Spleen (tissue), 11 donors: ENCODE data around the gene NDST3. TPM values are rescaled to one million over a fixed set of nuclear protein-coding genes. Genes with fewer than 3 reads are reported as not detected.

Experiments used
- DNase-seq: peaks from one replicate; pipeline ENCODE4 v3.0.0-alpha.2; 2020
- H3K27ac ChIP-seq, 8 donors: fragments of 200-600 bp; sonication (generic) in 7 of 8; 1 replicate in 4 of 8; 2 replicates in 4 of 8; pipeline versions ENCODE4 v1.5.0 to v1.8.0; 2016 to 2021; ENCODE audit warnings: inconsistent platforms in 4 of 8, mild to moderate bottlenecking in 4 of 8, moderate library complexity in 1 of 8
- H3K27me3 ChIP-seq, 7 donors: fragments of 200-600 bp; sonication (generic) in 6 of 7; replicated peaks in 1 of 7; 1 replicate in 4 of 7; 2 replicates in 3 of 7; pipeline versions ENCODE4 v1.5.0 to v1.8.0; 2016 to 2021; ENCODE audit warnings: inconsistent platforms in 3 of 7, mild to moderate bottlenecking in 1 of 7
- H3K36me3 ChIP-seq, 6 donors: fragments of 200-600 bp; sonication (generic) in 5 of 6; 1 replicate in 4 of 6; 2 replicates in 2 of 6; pipeline versions ENCODE4 v1.5.0 to v1.8.0; 2016 to 2021; ENCODE audit warnings: inconsistent platforms in 2 of 6
- H3K4me1 ChIP-seq, 6 donors: fragments of 200-600 bp; sonication (generic) in 5 of 6; 1 replicate in 3 of 6; 2 replicates in 3 of 6; pipeline versions ENCODE4 v1.5.0 to v1.8.0; 2016 to 2021; ENCODE audit warnings: inconsistent platforms in 3 of 6
- H3K4me3 ChIP-seq, 8 donors: fragments of 200-600 bp; sonication (generic) in 7 of 8; 1 replicate in 4 of 8; 2 replicates in 4 of 8; pipeline versions ENCODE4 v1.5.0 to v1.8.0; 2016 to 2021; ENCODE audit warnings: inconsistent platforms in 4 of 8, mild to moderate bottlenecking in 4 of 8, moderate library complexity in 2 of 8
- H3K9me3 ChIP-seq, 8 donors: fragments of 200-600 bp; sonication (generic) in 7 of 8; 1 replicate in 4 of 8; 2 replicates in 4 of 8; pipeline versions ENCODE4 v1.5.0 to v1.8.0; 2016 to 2021; ENCODE audit warnings: inconsistent platforms in 4 of 8
- POLR2A ChIP-seq, 3 donors: fragments of 450-650 bp; IDR thresholded peaks; one replicate each; pipeline ENCODE4 v1.5.1; 2017; ENCODE audit warnings: antibody characterized with exemption in 3 of 3, mild to moderate bottlenecking in 1 of 3
- POLR2AphosphoS5 ChIP-seq, 3 donors: sonication (generic); formaldehyde crosslinking; IDR thresholded peaks; one replicate each; pipeline ENCODE4 v1.5.1; 2017; ENCODE audit warnings: antibody characterized with exemption in 3 of 3
- WGBS, 5 donors: extraction: QIAGEN DNeasy Blood & Tissue Kit in 3 of 5; methylation state at CpG; one replicate each; pipeline versions ENCODE4 v1.1.5 to v1.1.7; 2013 to 2018; 5-methylcytosine and 5-hydroxymethylcytosine counted together
- intact Hi-C: fragments of 100-400 bp; cut with DNase I; formaldehyde crosslinking; loops from one replicate; pipeline ENCODE4 v1.15.0; 2023; ENCODE audit warnings: low total_unique reads
- polyA plus RNA-seq, 3 donors: library from polyadenylated mRNA; stranded (reverse); fragments of 200-250 nt; gene quantifications; one replicate each; pipeline ENCODE4 v1.2.1, GENCODE V29; 2013
- total RNA-seq, 7 donors: library from RNA; depleted of rRNA in 3 of 7; stranded (reverse); fragments of >200 nt in 3 of 7; fragmentation: NEBNext Ultra II Directional in 4 of 7; extraction: Animal tissue kit (Norgen Biotek cat#: 25700) in 4 of 7; gene quantifications; one replicate each; pipeline versions ENCODE4 v1.1.0 to v1.2.1, GENCODE V29; 2016 to 2021
- TF ChIP-seq, protein P1 (sequence below), 11 experiments: fragments of 200-600 bp in 7 of 11; fragments of 450-650 bp in 4 of 11; sonication (generic) in 4 of 11; IDR thresholded peaks in 8 of 11; conservative IDR thresholded peaks in 3 of 11; 1 replicate in 7 of 11; 2 replicates in 4 of 11; pipeline versions ENCODE4 v1.4.0 to v1.8.0; 2016 to 2021; ENCODE audit warnings: antibody characterized with exemption in 11 of 11, inconsistent platforms in 4 of 11, mild to moderate bottlenecking in 1 of 11
- donor health status: healthy with polysubstance abuse.
- donor health status: DM: no; HTN: no; CAD: no; lungs with moderate emphysema.
- donor health status: DM: no; HTN: no; CAD: no.
- donor health status: Bipolar disorder and iron deficiency.
- donor health status: healthy.
- donor health status: DM: no; HTN: no; CAD: no.
- donor health status: DM: yes; HTN: yes; CAD: no.

Gene NDST3
- total and polyA plus RNA-seq, 10 donors = 0.24 to 21.9 (median 5.7) TPM

DNA sequence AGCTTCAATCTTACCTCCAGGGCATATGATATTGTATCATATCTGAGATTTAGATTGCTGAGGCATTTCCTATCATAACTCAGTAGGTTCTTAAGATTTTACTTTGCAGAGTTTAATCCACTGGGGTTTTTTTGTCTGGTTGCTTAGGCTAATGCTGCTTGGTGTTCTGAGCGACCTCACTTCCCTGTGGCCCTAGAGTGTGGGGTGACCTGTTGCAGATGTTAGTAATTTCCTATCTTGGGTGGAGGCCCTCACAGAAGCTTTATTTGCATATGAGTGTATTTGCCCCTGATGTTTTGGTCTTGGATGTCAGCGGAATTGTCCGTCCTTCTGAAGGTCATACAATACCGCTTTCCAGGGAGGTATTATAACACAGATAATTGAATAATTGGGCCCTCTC, 137.1 kb downstream of the NDST3 start:
- no peak overlapping the region for H3K27ac ChIP-seq
- H3K4me1 ChIP-seq = no peaks in the 10 kb centered on the region
- 78 to 89% (median 86%) methylated on average over 4 of the region's 4 CpGs for WGBS, 5 donors
- TF ChIP-seq, protein P1, sequence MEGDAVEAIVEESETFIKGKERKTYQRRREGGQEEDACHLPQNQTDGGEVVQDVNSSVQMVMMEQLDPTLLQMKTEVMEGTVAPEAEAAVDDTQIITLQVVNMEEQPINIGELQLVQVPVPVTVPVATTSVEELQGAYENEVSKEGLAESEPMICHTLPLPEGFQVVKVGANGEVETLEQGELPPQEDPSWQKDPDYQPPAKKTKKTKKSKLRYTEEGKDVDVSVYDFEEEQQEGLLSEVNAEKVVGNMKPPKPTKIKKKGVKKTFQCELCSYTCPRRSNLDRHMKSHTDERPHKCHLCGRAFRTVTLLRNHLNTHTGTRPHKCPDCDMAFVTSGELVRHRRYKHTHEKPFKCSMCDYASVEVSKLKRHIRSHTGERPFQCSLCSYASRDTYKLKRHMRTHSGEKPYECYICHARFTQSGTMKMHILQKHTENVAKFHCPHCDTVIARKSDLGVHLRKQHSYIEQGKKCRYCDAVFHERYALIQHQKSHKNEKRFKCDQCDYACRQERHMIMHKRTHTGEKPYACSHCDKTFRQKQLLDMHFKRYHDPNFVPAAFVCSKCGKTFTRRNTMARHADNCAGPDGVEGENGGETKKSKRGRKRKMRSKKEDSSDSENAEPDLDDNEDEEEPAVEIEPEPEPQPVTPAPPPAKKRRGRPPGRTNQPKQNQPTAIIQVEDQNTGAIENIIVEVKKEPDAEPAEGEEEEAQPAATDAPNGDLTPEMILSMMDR (IDR thresholded peaks at IDR 0.05 in 8 of 11, conservative IDR thresholded peaks at IDR 0.05 in 3 of 11) = no peak
- TF ChIP-seq POLR2AphosphoS5 (IDR thresholded peaks at IDR 0.05) (no peak), POLR2A (IDR thresholded peaks at IDR 0.05) (no peak)
- H3K4me3 ChIP-seq = no peak overlapping the region
- DNase-seq = no peak
- intact Hi-C loops = no loop called here
- H3K9me3 ChIP-seq = peaks cover 7 to 18% (median 14%) of the 10 kb centered on the region in 8 donors
- no peaks in the 10 kb centered on the region for H3K27me3 ChIP-seq
- H3K36me3 ChIP-seq = no peaks in the 10 kb centered on the region

DNA sequence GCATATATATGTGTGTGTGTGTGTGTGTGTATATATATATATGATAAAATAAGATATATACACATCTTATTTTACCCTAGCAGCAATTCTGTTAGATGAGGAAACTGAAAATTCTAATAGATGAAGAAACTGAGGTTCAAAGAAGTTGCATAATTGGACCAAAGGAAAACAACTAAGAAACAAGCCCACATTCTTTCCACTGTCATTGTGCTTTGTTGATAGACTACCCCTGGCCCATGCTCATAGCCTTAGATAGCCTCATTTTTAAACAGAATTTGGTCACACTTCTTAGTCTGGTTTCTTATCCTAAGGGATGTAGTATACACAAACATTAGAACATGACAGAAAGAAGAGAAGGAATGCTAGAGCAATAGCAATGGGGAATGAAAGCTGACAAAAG, 138.8 kb downstream of the NDST3 start:
- TF ChIP-seq, protein P1 (IDR thresholded peaks at IDR 0.05 in 8 of 11, conservative IDR thresholded peaks at IDR 0.05 in 3 of 11) = no peak
- no peak for TF ChIP-seq POLR2AphosphoS5 (IDR thresholded peaks at IDR 0.05)
- TF ChIP-seq POLR2A (IDR thresholded peaks at IDR 0.05) = no peak
- no peak overlapping the region for H3K4me3 ChIP-seq
- intact Hi-C loops = no loop called here
- no peak overlapping the region for H3K27ac ChIP-seq
- H3K9me3 ChIP-seq = peaks cover 0 to under 1% (median 0%) of the 10 kb centered on the region in 8 donors
- no peaks in the 10 kb centered on the region for H3K4me1 ChIP-seq
- no peak for DNase-seq
- no peaks in the 10 kb centered on the region for H3K36me3 ChIP-seq
- no peaks in the 10 kb centered on the region for H3K27me3 ChIP-seq

DNA sequence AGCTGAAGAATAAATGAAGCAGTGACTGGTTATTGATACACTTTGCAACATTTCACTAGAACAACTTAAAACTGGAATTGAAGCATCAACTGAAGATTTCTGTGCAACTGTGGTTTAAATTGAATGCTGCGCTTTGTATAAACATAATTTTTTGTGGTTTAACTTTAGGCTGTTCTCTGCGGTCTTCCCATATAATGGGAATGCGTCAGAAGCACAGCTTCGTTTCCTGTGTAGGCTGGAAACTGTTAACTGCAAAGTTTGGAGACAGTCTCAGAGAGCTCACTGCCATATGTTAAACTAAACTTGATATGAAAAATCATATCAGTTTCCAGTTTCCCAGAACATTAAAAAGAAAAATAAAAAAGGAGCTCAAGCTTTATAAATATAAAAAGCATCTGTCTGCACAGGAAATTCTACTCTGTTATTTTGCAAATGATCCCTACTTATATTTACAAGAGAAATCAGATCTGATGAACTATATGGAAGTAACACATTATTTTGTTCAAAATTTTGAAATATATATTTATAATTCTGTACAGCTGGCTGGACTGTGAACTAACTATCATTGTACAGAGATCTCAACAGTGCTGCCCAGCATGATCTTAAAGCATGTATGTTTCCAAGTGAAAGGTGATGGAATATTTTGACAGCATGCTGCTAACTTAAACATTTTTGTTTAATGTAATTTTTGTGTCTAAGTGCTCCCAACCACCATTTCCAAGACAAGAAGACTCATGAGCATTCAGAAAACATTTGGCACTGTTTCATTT, 139.9 kb downstream of the NDST3 start:
- WGBS, 5 donors = 14 to 46% (median 23%) methylated on average over 4 of the region's 4 CpGs
- no peaks in the 10 kb centered on the region for H3K36me3 ChIP-seq
- intact Hi-C loops = no loop called here
- TF ChIP-seq POLR2AphosphoS5 (IDR thresholded peaks at IDR 0.05) (no peak), POLR2A (IDR thresholded peaks at IDR 0.05) (no peak)
- H3K9me3 ChIP-seq = no peaks in the 10 kb centered on the region
- H3K4me3 ChIP-seq = no peak overlapping the region
- H3K27me3 ChIP-seq = no peaks in the 10 kb centered on the region
- no peak for DNase-seq
- no peaks in the 10 kb centered on the region for H3K4me1 ChIP-seq
- H3K27ac ChIP-seq = no peak overlapping the region

DNA sequence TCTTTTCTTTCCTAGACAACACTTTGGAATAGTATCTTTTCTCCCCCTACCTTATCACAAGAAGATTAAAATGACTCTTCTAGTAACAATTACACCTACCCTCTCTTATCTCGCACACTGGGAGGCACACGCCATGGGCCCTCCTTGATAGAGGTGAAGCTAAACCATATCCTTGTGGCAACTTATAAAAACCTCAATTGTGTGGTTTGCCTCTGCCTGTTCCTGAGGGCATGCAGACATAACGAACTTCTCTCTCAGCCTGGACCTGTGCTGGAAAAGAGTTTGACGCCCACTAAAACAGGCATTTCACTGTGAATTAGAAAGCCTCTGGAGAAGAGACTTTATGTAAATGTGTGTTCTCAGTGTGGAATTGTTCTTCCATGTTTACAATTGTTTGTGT, 141.2 kb downstream of the NDST3 start:
- DNase-seq = no peak
- TF ChIP-seq POLR2AphosphoS5 (IDR thresholded peaks at IDR 0.05) (no peak), POLR2A (IDR thresholded peaks at IDR 0.05) (no peak)
- TF ChIP-seq, protein P1 (IDR thresholded peaks at IDR 0.05 in 8 of 11, conservative IDR thresholded peaks at IDR 0.05 in 3 of 11) = no peak
- no peaks in the 10 kb centered on the region for H3K4me1 ChIP-seq
- intact Hi-C loops = no loop called here
- H3K9me3 ChIP-seq = no peaks in the 10 kb centered on the region
- no peaks in the 10 kb centered on the region for H3K36me3 ChIP-seq
- H3K27ac ChIP-seq = no peak overlapping the region
- 38 to 52% (median 48%) methylated on average over 4 of the region's 4 CpGs for WGBS, 5 donors
- H3K27me3 ChIP-seq = no peaks in the 10 kb centered on the region
- no peak overlapping the region for H3K4me3 ChIP-seq
